Activated CD4-positive, alpha-beta memory T cell treated with anti-CD3 and anti-CD28 coated beads for 36 hours (primary cell): ENCODE data around the gene BMF. TPM values are rescaled to one million over a fixed set of nuclear protein-coding genes. Genes with fewer than 3 reads are reported as not detected.

Source experiments
- CTCF ChIA-PET: fragments of 350-600 bp; sonication (Branson Sonifier 250); formaldehyde crosslinking; loops from one replicate; lab custom pipeline; 2021; ENCODE audit warnings: antibody characterized with exemption, inconsistent platforms; lab: Charles Lee
- POLR2A ChIA-PET: fragments of 350-600 bp; sonication (Branson Sonifier 250); formaldehyde crosslinking; loops from one replicate; lab custom pipeline; 2021; ENCODE audit warnings: antibody characterized with exemption; lab: Charles Lee
- DNase-seq: peaks from one replicate; pipeline ENCODE4 v3.0.0-alpha.2; 2020
- H3K27ac Mint-ChIP-seq: one replicate; pipeline ENCODE4 v1.8.0; 2021; ENCODE audit warnings: mixed read lengths
- H3K27me3 Mint-ChIP-seq: one replicate; pipeline ENCODE4 v1.8.0; 2021; ENCODE audit warnings: mixed read lengths
- H3K36me3 Mint-ChIP-seq: one replicate; pipeline ENCODE4 v1.8.0; 2021; ENCODE audit warnings: mixed read lengths
- H3K4me1 Mint-ChIP-seq: one replicate; pipeline ENCODE4 v1.8.0; 2021; ENCODE audit warnings: low read depth, mixed read lengths
- H3K4me3 Mint-ChIP-seq: one replicate; pipeline ENCODE4 v1.8.0; 2021; ENCODE audit warnings: mild to moderate bottlenecking, mixed read lengths
- H3K9me3 Mint-ChIP-seq: one replicate; pipeline ENCODE4 v1.8.0; 2021; ENCODE audit warnings: mixed read lengths
- intact Hi-C: fragments of 100-400 bp; cut with micrococcal nuclease; formaldehyde crosslinking; loops from one replicate; pipeline ENCODE4 v1.15.1; 2023
- total RNA-seq, 2 experiments: library from RNA; stranded (reverse); gene quantifications; one replicate each; pipeline ENCODE4 v1.2.3, GENCODE V29; 2021

BMF gene
- total RNA-seq, 2 experiments from 2014 or later, result 6.9 to 7.3 TPM

- POLR2A ChIA-PET, result interaction anchor here (2.3 to 3.3 kb wide), 2 partner anchors 7 to 53 kb away, joined by 20 to 22 read pairs; partner anchors contain the start of gene BMF
- peak overlapping the region; percentile 30 for H3K27ac Mint-ChIP-seq
- CTCF ChIA-PET, result interaction anchor here (0.8 to 11.0 kb wide), 7 partner anchors 6 to 175 kb away, joined by 4 to 145 read pairs (median 5); partner anchors contain the start of gene BMF
- H3K4me3 Mint-ChIP-seq, result no peak overlapping the region
- no peaks in the 10 kb centered on the region for H3K36me3 Mint-ChIP-seq
- peaks cover 65% of the 10 kb centered on the region for H3K4me1 Mint-ChIP-seq
- DNase-seq, result no peak
- no peaks in the 10 kb centered on the region for H3K27me3 Mint-ChIP-seq
- no peaks in the 10 kb centered on the region for H3K9me3 Mint-ChIP-seq
- intact Hi-C loops, result loop anchor here (10.0 kb wide), 1 partner anchor 174 kb away; no protein-coding TSS in a partner anchor
These were observed 8.3 kb downstream of the BMF start for GRCh38 chr15:40100123-40100946.

- DNase-seq, result peak; percentile 83
- CTCF ChIA-PET, result interaction anchor here (0.6 to 11.0 kb wide), 9 partner anchors 7 to 176 kb away, joined by 3 to 91 read pairs (median 4); partner anchors contain the start of gene BMF
- no peaks in the 10 kb centered on the region for H3K36me3 Mint-ChIP-seq
- no peaks in the 10 kb centered on the region for H3K27me3 Mint-ChIP-seq
- no peaks in the 10 kb centered on the region for H3K9me3 Mint-ChIP-seq
- intact Hi-C loops, result loop anchor here (1.0 kb wide), 2 partner anchors 10 to 51 kb away; partner anchors contain the start of gene BMF
- POLR2A ChIA-PET, result interaction anchor here (0.7 to 3.3 kb wide), 5 partner anchors 9 to 208 kb away, joined by 3 to 22 read pairs (median 3); partner anchors contain the start of gene BMF
- H3K27ac Mint-ChIP-seq, result peak overlapping the region; percentile 92
- H3K4me1 Mint-ChIP-seq, result peaks cover 55% of the 10 kb centered on the region
- H3K4me3 Mint-ChIP-seq, result peak overlapping the region; percentile 51
These were observed 10.0 kb downstream of the BMF start for GRCh38 chr15:40098489-40099261.

- Mint-ChIP-seq H3K36me3 (no peaks in the 10 kb centered on the region), H3K4me3 (no peak overlapping the region), H3K27me3 (no peaks in the 10 kb centered on the region), H3K4me1 (peaks cover 55% of the 10 kb centered on the region), H3K9me3 (no peaks in the 10 kb centered on the region), H3K27ac (peak overlapping the region; percentile 92)
- intact Hi-C loops, result loop anchor here (1.0 to 2.0 kb wide), 3 partner anchors 10 to 51 kb away; partner anchors contain the start of gene BMF
- ChIA-PET POLR2A (interaction anchor here (0.7 to 2.3 kb wide), 3 partner anchors 10 to 209 kb away, joined by 3 to 20 read pairs (median 4); partner anchors contain the start of gene BMF), CTCF (interaction anchor here (0.6 to 11.0 kb wide), 6 partner anchors 8 to 177 kb away, joined by 3 to 91 read pairs (median 4); partner anchors contain the start of gene BMF)
- no peak for DNase-seq
These were observed 10.7 kb downstream of the BMF start for GRCh38 chr15:40097968-40098476.

- Mint-ChIP-seq H3K27me3 (no peaks in the 10 kb centered on the region), H3K9me3 (no peaks in the 10 kb centered on the region), H3K4me1 (peaks cover 55% of the 10 kb centered on the region), H3K4me3 (no peak overlapping the region), H3K27ac (peak overlapping the region; percentile 92), H3K36me3 (no peaks in the 10 kb centered on the region)
- CTCF ChIA-PET, result interaction anchor here (1.0 to 11.0 kb wide), 6 partner anchors 9 to 178 kb away, joined by 3 to 91 read pairs (median 4); partner anchors contain the start of gene BMF
- POLR2A ChIA-PET, result interaction anchor here (0.7 to 2.3 kb wide), 2 partner anchors 10 to 52 kb away, joined by 4 to 20 read pairs; partner anchors contain the start of gene BMF
- no peak for DNase-seq
- intact Hi-C loops, result loop anchor here (2.0 kb wide), 1 partner anchor 17 kb away; no protein-coding TSS in a partner anchor
These were observed 11.3 kb downstream of the BMF start for GRCh38 chr15:40097096-40097967.

- Mint-ChIP-seq H3K9me3 (no peaks in the 10 kb centered on the region), H3K4me3 (no peak overlapping the region), H3K27me3 (no peaks in the 10 kb centered on the region), H3K27ac (peak overlapping the region; percentile 44), H3K4me1 (peaks cover 49% of the 10 kb centered on the region), H3K36me3 (no peaks in the 10 kb centered on the region)
- intact Hi-C loops, result loop anchor here (2.0 kb wide), 1 partner anchor 15 kb away; no protein-coding TSS in a partner anchor
- ChIA-PET POLR2A (no interaction called here), CTCF (interaction anchor here (1.0 to 11.0 kb wide), 4 partner anchors 9 to 179 kb away, joined by 3 to 91 read pairs (median 6); partner anchors contain the start of gene BMF)
- no peak for DNase-seq
These were observed 12.4 kb downstream of the BMF start for GRCh38 chr15:40096094-40096891.

GRCh38 chr15:40095371-40096093 lies 13.1 kb downstream of the BMF start:
- POLR2A ChIA-PET, result interaction anchor here (1.0 kb wide), 1 partner anchor 56 kb away, joined by 5 read pairs; the partner anchor contains the start of gene SRP14
- no peaks in the 10 kb centered on the region for H3K36me3 Mint-ChIP-seq
- H3K4me1 Mint-ChIP-seq, result peaks cover 43% of the 10 kb centered on the region
- H3K9me3 Mint-ChIP-seq, result no peaks in the 10 kb centered on the region
- intact Hi-C loops, result loop anchor here (2.0 kb wide), 1 partner anchor 15 kb away; no protein-coding TSS in a partner anchor
- no peak overlapping the region for H3K27ac Mint-ChIP-seq
- no peak for DNase-seq
- CTCF ChIA-PET, result interaction anchor here (0.6 to 11.0 kb wide), 3 partner anchors 11 to 50 kb away, joined by 3 to 91 read pairs (median 8); partner anchors contain the start of gene BMF
- H3K4me3 Mint-ChIP-seq, result no peak overlapping the region
- no peaks in the 10 kb centered on the region for H3K27me3 Mint-ChIP-seq

GRCh38 chr15:40094156-40094555 lies 14.5 kb downstream of the BMF start:
- H3K36me3 Mint-ChIP-seq, result no peaks in the 10 kb centered on the region
- ChIA-PET CTCF (interaction anchor here (0.6 to 11.0 kb wide), 4 partner anchors 12 to 361 kb away, joined by 3 to 91 read pairs (median 4); partner anchors contain the start of gene BMF), POLR2A (no interaction called here)
- H3K27me3 Mint-ChIP-seq, result no peaks in the 10 kb centered on the region
- no peak overlapping the region for H3K4me3 Mint-ChIP-seq
- H3K27ac Mint-ChIP-seq, result no peak overlapping the region
- H3K4me1 Mint-ChIP-seq, result peaks cover 32% of the 10 kb centered on the region
- intact Hi-C loops, result no loop called here
- H3K9me3 Mint-ChIP-seq, result no peaks in the 10 kb centered on the region
- DNase-seq, result no peak

GRCh38 chr15:40092979-40093869 lies 15.5 kb downstream of the BMF start:
- Mint-ChIP-seq H3K27me3 (no peaks in the 10 kb centered on the region), H3K4me1 (peaks cover 23% of the 10 kb centered on the region), H3K36me3 (no peaks in the 10 kb centered on the region), H3K27ac (no peak overlapping the region), H3K9me3 (no peaks in the 10 kb centered on the region), H3K4me3 (no peak overlapping the region)
- CTCF ChIA-PET, result interaction anchor here (0.6 to 11.0 kb wide), 4 partner anchors 13 to 361 kb away, joined by 3 to 91 read pairs (median 4); partner anchors contain the start of gene BMF
- DNase-seq, result no peak
- intact Hi-C loops, result no loop called here
- POLR2A ChIA-PET, result no interaction called here
